GM23338 (cell line): Measurements from ENCODE around the gene UQCR11. TPM values are rescaled to one million over a fixed set of nuclear protein-coding genes. Genes with fewer than 3 reads are reported as not detected.

Experiments used
- ATAC-seq: fragments of 200-7000 bp; cut with Tn5 transposase; 3 replicates; pipeline ENCODE4 v1.9.1; 2020
- DNase-seq: peaks from one replicate; pipeline ENCODE4 v3.0.0-alpha.2; 2015; ENCODE audit warnings: low spot score
- H2AFZ ChIP-seq: fragments of 200-600 bp; sonication (generic); 2 replicates; pipeline ENCODE4 v1.8.0; 2016; ENCODE audit warnings: antibody characterized with exemption, mild to moderate bottlenecking, moderate library complexity
- H3F3A ChIP-seq: fragments of 200-600 bp; sonication (generic); replicated peaks from 2 replicates; pipeline ENCODE4 v1.8.0; 2017; ENCODE audit warnings: antibody characterized with exemption, mixed run types, low read depth
- H3K27ac ChIP-seq: fragments of 200-600 bp; sonication (generic); 2 replicates; pipeline ENCODE4 v1.6.1; 2016; ENCODE audit warnings: low read depth
- H3K27me3 ChIP-seq: fragments of 200-600 bp; sonication (generic); 2 replicates; pipeline ENCODE4 v1.8.0; 2016; ENCODE audit warnings: mild to moderate bottlenecking, mixed run types, moderate library complexity; ENCODE audit not compliant: insufficient read depth
- H3K36me3 ChIP-seq: fragments of 200-600 bp; sonication (generic); 2 replicates; pipeline ENCODE4 v1.8.0; 2016; ENCODE audit warnings: mild to moderate bottlenecking; ENCODE audit not compliant: insufficient read depth
- H3K4me1 ChIP-seq: fragments of 200-600 bp; sonication (generic); 2 replicates; pipeline ENCODE4 v1.8.0; 2016; ENCODE audit warnings: mild to moderate bottlenecking, moderate library complexity; ENCODE audit not compliant: insufficient read depth
- H3K4me2 ChIP-seq: fragments of 200-600 bp; sonication (generic); 2 replicates; pipeline ENCODE4 v1.7.1; 2017; ENCODE audit warnings: mixed run types
- H3K4me3 ChIP-seq: fragments of 200-600 bp; sonication (generic); 2 replicates; pipeline ENCODE4 v1.6.1; 2016; ENCODE audit warnings: mixed run types
- H3K79me2 ChIP-seq: fragments of 200-600 bp; sonication (generic); replicated peaks from 2 replicates; pipeline ENCODE4 v1.8.0; 2017; ENCODE audit warnings: mild to moderate bottlenecking; ENCODE audit not compliant: insufficient read depth
- H3K9me2 ChIP-seq: fragments of 200-600 bp; sonication (generic); 2 replicates; pipeline ENCODE4 v1.8.0; 2017; ENCODE audit not compliant: insufficient read depth
- H4K20me1 ChIP-seq: fragments of 200-600 bp; sonication (generic); replicated peaks from 2 replicates; pipeline ENCODE4 v1.8.0; 2017; ENCODE audit warnings: mild to moderate bottlenecking; ENCODE audit not compliant: insufficient read depth
- H3K27ac Mint-ChIP-seq: 2 replicates; pipeline ENCODE4 v1.8.0; 2020; ENCODE audit warnings: inconsistent platforms, mild to moderate bottlenecking, moderate library complexity, mixed read lengths
- H3K27me3 Mint-ChIP-seq: 3 replicates; pipeline ENCODE4 v1.8.0; 2022; ENCODE audit warnings: low read depth, mild to moderate bottlenecking, moderate library complexity, mixed read lengths, inconsistent platforms; ENCODE audit not compliant: insufficient read depth, poor library complexity
- H3K36me3 Mint-ChIP-seq: 3 replicates; pipeline ENCODE4 v1.8.0; 2021; ENCODE audit warnings: low read depth, mild to moderate bottlenecking, inconsistent platforms, moderate library complexity, mixed read lengths
- H3K4me1 Mint-ChIP-seq: 3 replicates; pipeline ENCODE4 v1.8.0; 2020; ENCODE audit warnings: mild to moderate bottlenecking, inconsistent platforms, mixed read lengths
- H3K4me3 Mint-ChIP-seq: 3 replicates; pipeline ENCODE4 v1.8.0; 2021; ENCODE audit warnings: moderate library complexity, mild to moderate bottlenecking, inconsistent platforms, mixed read lengths
- H3K9me3 Mint-ChIP-seq: 3 replicates; pipeline ENCODE4 v1.8.0; 2020; ENCODE audit warnings: moderate library complexity, mild to moderate bottlenecking, inconsistent platforms, mixed read lengths
- CREB1 ChIP-seq: fragments of 250-450 bp; sonication (Bioruptor Pico); IDR thresholded peaks from 2 replicates; pipeline ENCODE4 v1.5.0; 2020; ENCODE audit warnings: low read depth, mild to moderate bottlenecking, moderate library complexity
- EZH2 ChIP-seq: fragments of 200-600 bp; sonication (generic); IDR thresholded peaks from one replicate; pipeline ENCODE4 v1.8.0; 2017; ENCODE audit warnings: antibody characterized with exemption, mild to moderate bottlenecking, low read depth; ENCODE audit not compliant: unreplicated experiment
- EZH2phosphoT487 ChIP-seq: fragments of 200-600 bp; sonication (generic); IDR thresholded peaks from one replicate; pipeline ENCODE4 v1.8.1; 2018; ENCODE audit warnings: antibody characterized with exemption; ENCODE audit not compliant: unreplicated experiment
- JUNB ChIP-seq: IDR thresholded peaks from one replicate; pipeline ENCODE4 v1.6.1; 2016; ENCODE audit warnings: antibody characterized with exemption; ENCODE audit not compliant: unreplicated experiment
- NANOG ChIP-seq: IDR thresholded peaks from 2 replicates; pipeline ENCODE4 v1.6.1; 2016; ENCODE audit warnings: antibody characterized with exemption, borderline replicate concordance
- POLR2AphosphoS5 ChIP-seq: IDR thresholded peaks from 2 replicates; pipeline ENCODE4 v1.6.1; 2016; ENCODE audit warnings: antibody characterized with exemption, low read depth
- STAT1 ChIP-seq: IDR thresholded peaks from one replicate; pipeline ENCODE4 v1.6.1; 2016; ENCODE audit warnings: antibody characterized with exemption; ENCODE audit not compliant: unreplicated experiment
- ZNF114 ChIP-seq: fragments of 250-450 bp; sonication (Bioruptor Pico); IDR thresholded peaks from 2 replicates; pipeline ENCODE4 v1.5.0; 2020; ENCODE audit warnings: mild to moderate bottlenecking, moderate library complexity
- ZNF331 ChIP-seq: fragments of 250-450 bp; sonication (Bioruptor Pico); IDR thresholded peaks from 2 replicates; pipeline ENCODE4 v1.5.0; 2020; ENCODE audit warnings: low read depth, mild to moderate bottlenecking, moderate library complexity
- polyA plus RNA-seq: library from polyadenylated mRNA; unstranded; fragments of >200 nt; fragmentation: Nextera tagmentation; extraction: Ambion mirVana; gene quantifications from 2 replicates; pipeline ENCODE4 v1.2.1, GENCODE V29; 2016
- total RNA-seq: library from RNA; depleted of rRNA; stranded (reverse); fragments of >200 nt; shearing (Covaris generic); gene quantifications from 2 replicates; pipeline ENCODE4 v1.2.3, GENCODE V29; 2014
- TF ChIP-seq, protein P1 (sequence below), 2 experiments: fragments of 200-600 bp in 1 of 2; sonication (generic) in 1 of 2; conservative IDR thresholded peaks; 2 replicates each; pipeline versions ENCODE4 v1.5.1 to v1.6.1; 2016 to 2017; ENCODE audit warnings: antibody characterized with exemption in 2 of 2, low read depth in 2 of 2, mild to moderate bottlenecking in 2 of 2, moderate library complexity in 1 of 2
- TF ChIP-seq, protein P2 (sequence below): fragments of 250-450 bp; sonication (Bioruptor Pico); IDR thresholded peaks from 2 replicates; pipeline ENCODE4 v1.5.0; 2020; ENCODE audit warnings: mild to moderate bottlenecking, moderate library complexity
- TF ChIP-seq, protein P3 (sequence below): IDR thresholded peaks from one replicate; pipeline ENCODE4 v1.6.1; 2018; ENCODE audit warnings: antibody characterized with exemption; ENCODE audit not compliant: unreplicated experiment
- TF ChIP-seq, protein P4 (sequence below): IDR thresholded peaks from 2 replicates; pipeline ENCODE4 v1.6.1; 2016; ENCODE audit warnings: antibody characterized with exemption

UQCR11 gene
- total and polyA plus RNA-seq, 2 experiments from 2014 or later, result 46.4 to 413 TPM

DNA sequence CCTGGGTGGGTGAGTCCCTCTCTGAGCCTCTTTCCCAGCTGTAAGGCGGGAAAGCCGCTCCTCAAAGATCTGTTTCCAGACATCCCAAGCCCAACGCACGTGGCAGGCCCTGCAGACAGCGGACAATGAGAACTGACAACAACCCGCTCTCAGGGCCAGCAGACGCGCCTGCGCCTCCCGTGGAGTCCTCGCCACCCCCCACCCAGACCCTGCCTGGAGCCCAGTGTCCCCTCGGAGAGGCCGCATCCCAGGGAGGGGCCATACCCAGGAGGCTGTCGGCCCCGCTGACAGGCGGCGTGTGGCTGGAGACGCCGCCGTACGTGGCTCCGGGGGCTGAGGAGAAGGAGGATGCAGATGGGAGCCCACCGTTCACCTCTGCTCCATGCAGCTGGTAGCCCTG, 16.3 kb upstream of the UQCR11 start:
- Histone ChIP-seq H3K27ac (no peak overlapping the region), H3K36me3 (peaks cover 14% of the 10 kb centered on the region), H3F3A (peaks cover 20% of the 10 kb centered on the region; the same call in 1 of the 2 replicates), H3K9me2 (no peaks in the 10 kb centered on the region), H3K4me1 (no peaks in the 10 kb centered on the region), H4K20me1 (peaks cover 25% of the 10 kb centered on the region), H3K79me2 (peaks cover 9% of the 10 kb centered on the region), H3K27me3 (no peaks in the 10 kb centered on the region), H3K4me2 (no peak overlapping the region), H3K4me3 (no peak overlapping the region), H2AFZ (no peak overlapping the region)
- H3K36me3 Mint-ChIP-seq, result peaks cover 72% of the 10 kb centered on the region
- DNase-seq (no peak), ATAC-seq (no peak)
- H3K27me3 Mint-ChIP-seq, result peaks cover 29% of the 10 kb centered on the region
- TF ChIP-seq EZH2phosphoT487, result no peak
- TF ChIP-seq JUNB, result no peak
- TF ChIP-seq, protein P1, sequence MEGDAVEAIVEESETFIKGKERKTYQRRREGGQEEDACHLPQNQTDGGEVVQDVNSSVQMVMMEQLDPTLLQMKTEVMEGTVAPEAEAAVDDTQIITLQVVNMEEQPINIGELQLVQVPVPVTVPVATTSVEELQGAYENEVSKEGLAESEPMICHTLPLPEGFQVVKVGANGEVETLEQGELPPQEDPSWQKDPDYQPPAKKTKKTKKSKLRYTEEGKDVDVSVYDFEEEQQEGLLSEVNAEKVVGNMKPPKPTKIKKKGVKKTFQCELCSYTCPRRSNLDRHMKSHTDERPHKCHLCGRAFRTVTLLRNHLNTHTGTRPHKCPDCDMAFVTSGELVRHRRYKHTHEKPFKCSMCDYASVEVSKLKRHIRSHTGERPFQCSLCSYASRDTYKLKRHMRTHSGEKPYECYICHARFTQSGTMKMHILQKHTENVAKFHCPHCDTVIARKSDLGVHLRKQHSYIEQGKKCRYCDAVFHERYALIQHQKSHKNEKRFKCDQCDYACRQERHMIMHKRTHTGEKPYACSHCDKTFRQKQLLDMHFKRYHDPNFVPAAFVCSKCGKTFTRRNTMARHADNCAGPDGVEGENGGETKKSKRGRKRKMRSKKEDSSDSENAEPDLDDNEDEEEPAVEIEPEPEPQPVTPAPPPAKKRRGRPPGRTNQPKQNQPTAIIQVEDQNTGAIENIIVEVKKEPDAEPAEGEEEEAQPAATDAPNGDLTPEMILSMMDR (conservative IDR thresholded peaks at IDR 0.05; ENCODE audit: low read depth in 2 of 2), result no peak
- no peak for TF ChIP-seq NANOG
- no peak for TF ChIP-seq CREB1 (CRISPR knock-in tag)
- TF ChIP-seq, protein P2, sequence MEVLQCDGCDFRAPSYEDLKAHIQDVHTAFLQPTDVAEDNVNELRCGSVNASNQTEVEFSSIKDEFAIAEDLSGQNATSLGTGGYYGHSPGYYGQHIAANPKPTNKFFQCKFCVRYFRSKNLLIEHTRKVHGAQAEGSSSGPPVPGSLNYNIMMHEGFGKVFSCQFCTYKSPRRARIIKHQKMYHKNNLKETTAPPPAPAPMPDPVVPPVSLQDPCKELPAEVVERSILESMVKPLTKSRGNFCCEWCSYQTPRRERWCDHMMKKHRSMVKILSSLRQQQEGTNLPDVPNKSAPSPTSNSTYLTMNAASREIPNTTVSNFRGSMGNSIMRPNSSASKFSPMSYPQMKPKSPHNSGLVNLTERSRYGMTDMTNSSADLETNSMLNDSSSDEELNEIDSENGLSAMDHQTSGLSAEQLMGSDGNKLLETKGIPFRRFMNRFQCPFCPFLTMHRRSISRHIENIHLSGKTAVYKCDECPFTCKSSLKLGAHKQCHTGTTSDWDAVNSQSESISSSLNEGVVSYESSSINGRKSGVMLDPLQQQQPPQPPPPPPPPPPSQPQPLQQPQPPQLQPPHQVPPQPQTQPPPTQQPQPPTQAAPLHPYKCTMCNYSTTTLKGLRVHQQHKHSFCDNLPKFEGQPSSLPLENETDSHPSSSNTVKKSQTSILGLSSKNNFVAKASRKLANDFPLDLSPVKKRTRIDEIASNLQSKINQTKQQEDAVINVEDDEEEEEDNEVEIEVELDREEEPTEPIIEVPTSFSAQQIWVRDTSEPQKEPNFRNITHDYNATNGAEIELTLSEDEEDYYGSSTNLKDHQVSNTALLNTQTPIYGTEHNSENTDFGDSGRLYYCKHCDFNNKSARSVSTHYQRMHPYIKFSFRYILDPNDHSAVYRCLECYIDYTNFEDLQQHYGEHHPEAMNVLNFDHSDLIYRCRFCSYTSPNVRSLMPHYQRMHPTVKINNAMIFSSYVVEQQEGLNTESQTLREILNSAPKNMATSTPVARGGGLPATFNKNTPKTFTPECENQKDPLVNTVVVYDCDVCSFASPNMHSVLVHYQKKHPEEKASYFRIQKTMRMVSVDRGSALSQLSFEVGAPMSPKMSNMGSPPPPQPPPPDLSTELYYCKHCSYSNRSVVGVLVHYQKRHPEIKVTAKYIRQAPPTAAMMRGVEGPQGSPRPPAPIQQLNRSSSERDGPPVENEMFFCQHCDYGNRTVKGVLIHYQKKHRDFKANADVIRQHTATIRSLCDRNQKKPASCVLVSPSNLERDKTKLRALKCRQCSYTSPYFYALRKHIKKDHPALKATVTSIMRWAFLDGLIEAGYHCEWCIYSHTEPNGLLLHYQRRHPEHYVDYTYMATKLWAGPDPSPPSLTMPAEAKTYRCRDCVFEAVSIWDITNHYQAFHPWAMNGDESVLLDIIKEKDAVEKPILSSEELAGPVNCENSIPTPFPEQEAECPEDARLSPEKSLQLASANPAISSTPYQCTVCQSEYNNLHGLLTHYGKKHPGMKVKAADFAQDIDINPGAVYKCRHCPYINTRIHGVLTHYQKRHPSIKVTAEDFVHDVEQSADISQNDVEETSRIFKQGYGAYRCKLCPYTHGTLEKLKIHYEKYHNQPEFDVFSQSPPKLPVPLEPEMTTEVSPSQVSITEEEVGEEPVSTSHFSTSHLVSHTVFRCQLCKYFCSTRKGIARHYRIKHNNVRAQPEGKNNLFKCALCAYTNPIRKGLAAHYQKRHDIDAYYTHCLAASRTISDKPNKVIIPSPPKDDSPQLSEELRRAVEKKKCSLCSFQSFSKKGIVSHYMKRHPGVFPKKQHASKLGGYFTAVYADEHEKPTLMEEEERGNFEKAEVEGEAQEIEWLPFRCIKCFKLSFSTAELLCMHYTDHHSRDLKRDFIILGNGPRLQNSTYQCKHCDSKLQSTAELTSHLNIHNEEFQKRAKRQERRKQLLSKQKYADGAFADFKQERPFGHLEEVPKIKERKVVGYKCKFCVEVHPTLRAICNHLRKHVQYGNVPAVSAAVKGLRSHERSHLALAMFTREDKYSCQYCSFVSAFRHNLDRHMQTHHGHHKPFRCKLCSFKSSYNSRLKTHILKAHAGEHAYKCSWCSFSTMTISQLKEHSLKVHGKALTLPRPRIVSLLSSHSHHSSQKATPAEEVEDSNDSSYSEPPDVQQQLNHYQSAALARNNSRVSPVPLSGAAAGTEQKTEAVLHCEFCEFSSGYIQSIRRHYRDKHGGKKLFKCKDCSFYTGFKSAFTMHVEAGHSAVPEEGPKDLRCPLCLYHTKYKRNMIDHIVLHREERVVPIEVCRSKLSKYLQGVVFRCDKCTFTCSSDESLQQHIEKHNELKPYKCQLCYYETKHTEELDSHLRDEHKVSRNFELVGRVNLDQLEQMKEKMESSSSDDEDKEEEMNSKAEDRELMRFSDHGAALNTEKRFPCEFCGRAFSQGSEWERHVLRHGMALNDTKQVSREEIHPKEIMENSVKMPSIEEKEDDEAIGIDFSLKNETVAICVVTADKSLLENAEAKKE (CRISPR knock-in tag), result no peak
- TF ChIP-seq POLR2AphosphoS5, result no peak
- TF ChIP-seq ZNF114 (CRISPR knock-in tag), result no peak
- TF ChIP-seq, protein P3, sequence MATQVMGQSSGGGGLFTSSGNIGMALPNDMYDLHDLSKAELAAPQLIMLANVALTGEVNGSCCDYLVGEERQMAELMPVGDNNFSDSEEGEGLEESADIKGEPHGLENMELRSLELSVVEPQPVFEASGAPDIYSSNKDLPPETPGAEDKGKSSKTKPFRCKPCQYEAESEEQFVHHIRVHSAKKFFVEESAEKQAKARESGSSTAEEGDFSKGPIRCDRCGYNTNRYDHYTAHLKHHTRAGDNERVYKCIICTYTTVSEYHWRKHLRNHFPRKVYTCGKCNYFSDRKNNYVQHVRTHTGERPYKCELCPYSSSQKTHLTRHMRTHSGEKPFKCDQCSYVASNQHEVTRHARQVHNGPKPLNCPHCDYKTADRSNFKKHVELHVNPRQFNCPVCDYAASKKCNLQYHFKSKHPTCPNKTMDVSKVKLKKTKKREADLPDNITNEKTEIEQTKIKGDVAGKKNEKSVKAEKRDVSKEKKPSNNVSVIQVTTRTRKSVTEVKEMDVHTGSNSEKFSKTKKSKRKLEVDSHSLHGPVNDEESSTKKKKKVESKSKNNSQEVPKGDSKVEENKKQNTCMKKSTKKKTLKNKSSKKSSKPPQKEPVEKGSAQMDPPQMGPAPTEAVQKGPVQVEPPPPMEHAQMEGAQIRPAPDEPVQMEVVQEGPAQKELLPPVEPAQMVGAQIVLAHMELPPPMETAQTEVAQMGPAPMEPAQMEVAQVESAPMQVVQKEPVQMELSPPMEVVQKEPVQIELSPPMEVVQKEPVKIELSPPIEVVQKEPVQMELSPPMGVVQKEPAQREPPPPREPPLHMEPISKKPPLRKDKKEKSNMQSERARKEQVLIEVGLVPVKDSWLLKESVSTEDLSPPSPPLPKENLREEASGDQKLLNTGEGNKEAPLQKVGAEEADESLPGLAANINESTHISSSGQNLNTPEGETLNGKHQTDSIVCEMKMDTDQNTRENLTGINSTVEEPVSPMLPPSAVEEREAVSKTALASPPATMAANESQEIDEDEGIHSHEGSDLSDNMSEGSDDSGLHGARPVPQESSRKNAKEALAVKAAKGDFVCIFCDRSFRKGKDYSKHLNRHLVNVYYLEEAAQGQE, result no peak
- TF ChIP-seq EZH2, result no peak
- no peak for TF ChIP-seq ZNF331 (CRISPR knock-in tag)
- TF ChIP-seq STAT1, result no peak
- TF ChIP-seq, protein P4, sequence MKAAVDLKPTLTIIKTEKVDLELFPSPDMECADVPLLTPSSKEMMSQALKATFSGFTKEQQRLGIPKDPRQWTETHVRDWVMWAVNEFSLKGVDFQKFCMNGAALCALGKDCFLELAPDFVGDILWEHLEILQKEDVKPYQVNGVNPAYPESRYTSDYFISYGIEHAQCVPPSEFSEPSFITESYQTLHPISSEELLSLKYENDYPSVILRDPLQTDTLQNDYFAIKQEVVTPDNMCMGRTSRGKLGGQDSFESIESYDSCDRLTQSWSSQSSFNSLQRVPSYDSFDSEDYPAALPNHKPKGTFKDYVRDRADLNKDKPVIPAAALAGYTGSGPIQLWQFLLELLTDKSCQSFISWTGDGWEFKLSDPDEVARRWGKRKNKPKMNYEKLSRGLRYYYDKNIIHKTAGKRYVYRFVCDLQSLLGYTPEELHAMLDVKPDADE, result no peak
- peaks cover 3% of the 10 kb centered on the region; the same call in 1 of the 3 replicates for H3K9me3 Mint-ChIP-seq
- no peak overlapping the region for H3K4me3 Mint-ChIP-seq
- H3K4me1 Mint-ChIP-seq, result peaks cover 18% of the 10 kb centered on the region
- no peak overlapping the region for H3K27ac Mint-ChIP-seq
